Inferior parietal cortex (tissue), 1 donor: ENCODE measurements around the gene GPR160.
"Not testable (repeated sequence)": the region's sequence is repeated elsewhere in the genome, so short reads cannot be mapped to it uniquely, and the experiment has no call there.

Source experiments
- DNase-seq: peaks from one replicate; pipeline ENCODE4 v3.0.0-alpha.2; 2016; ENCODE audit errors: extremely low spot score

GPR160 gene

DNA sequence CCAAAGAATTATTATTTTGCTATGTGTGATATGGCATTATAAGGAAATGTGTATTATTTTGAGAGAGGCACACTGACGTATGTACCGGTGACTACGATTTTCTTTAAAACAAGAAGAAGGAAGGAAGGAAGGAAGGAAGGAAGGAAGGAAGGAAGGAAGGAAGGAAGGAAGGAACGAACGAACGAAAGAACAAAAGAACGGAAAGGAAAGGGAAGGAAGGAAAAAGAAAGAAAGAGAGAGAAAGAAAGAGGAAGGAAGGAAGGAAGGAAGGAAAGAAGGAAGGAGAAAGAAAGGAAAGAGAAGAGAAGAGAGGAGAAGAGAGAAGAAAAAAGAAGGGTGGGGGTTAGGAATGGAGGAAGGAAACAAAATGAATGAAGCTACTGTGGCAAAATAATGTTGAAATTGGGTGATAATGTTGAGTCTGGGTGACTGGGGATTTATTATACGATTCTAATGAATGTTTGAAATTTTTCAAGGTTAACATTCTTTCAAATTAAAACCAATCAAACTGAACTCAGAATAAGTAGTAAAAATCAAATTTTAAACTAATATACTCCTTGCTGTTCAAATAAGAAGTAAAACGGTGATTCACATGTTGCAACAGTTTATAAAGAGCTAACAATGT lies 73.5 kb downstream of the GPR160 start:
- no peak for DNase-seq

DNA sequence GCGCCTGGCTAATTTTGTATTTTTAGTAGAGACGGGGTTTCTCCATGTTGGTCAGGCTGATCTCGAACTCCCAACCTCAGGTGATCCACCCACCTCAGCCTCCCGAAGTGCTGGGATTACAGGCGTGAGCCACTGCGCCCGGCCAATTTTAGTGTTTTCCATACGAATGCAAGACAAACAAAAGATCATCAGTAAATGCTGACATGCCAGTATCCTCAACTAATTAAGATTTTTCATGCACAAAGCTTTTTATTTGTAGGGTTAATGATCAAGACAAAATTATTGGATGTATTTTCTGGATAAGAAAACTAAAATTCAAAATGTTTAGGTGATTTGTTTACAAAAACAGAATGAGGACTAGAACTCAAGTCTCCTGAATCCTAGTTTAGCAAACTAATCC lies 76.4 kb downstream of the GPR160 start:
- not testable (repeated sequence) for DNase-seq

DNA sequence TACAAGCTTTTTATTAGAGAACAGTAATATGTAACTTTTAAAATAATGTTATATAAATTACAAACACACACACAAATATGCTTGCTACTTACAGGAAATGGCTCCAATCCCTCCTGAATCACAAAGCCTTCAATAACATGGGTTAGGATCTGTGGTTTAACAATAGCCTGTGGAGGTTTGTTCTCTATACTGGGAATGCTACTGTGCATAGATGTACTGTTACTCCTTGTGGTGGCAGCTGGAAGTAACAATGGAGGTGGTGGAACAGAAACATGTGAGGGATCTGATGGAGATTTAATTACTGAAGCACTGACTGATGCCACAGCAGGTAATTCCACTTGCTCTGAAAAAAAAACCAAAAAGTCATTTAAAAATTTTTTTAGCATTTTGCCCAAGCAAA lies 79.3 kb downstream of the GPR160 start:
- no peak for DNase-seq

DNA sequence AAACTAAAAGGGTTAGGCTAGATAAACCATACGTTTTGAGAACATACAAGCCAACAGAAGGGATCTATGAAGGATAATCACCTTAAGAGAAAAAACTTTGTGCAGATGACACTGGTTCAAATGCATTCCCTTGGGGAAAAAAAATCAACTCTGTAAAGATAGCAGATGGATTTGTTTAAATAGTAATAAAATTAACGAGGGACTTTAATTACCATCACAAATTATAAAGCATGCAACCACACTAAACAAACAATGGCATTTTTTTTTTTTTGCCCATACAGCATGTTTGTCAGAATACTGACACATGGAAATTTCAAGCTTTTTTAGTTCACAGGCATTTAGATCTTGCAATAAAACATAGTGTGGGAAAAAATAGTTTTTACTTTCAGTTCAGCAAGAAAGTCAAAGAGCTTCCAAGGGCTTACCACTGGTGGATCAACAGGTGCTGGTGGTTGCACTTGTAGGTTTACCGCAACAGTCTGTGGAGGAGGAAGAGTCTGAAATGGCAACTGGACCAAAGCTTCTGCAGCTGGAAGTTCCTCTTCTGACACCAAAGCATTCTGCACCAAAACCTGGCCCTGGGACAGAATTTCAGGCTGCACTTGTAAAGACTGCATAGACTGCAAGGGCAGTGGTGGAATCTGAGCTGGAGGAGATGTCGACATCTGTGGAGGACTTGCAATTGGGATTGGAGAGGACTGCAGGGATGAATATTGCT lies 90.6 kb downstream of the GPR160 start:
- no peak for DNase-seq

DNA sequence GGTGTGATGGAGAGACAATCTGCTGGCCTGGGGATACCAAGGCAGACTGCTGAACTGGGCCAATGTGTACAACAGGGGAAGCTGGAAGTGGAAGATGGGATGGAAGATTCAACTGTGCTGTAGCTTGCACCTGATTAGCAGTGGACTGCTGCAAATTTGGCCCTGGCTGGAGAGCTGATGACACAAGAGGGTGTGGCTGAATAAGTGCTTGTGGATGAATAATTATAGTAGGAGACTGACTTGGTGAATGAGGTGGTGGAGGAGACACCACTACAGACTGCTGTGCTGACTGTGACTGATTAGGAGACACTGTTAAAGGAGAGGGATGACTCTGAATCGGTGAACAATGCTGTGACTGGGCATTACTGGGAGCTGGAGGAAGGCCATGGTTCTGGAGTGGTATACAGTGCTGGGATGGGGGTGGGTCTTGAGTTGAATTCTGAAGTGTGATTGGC lies 91.2 kb downstream of the GPR160 start:
- no peak for DNase-seq

DNA sequence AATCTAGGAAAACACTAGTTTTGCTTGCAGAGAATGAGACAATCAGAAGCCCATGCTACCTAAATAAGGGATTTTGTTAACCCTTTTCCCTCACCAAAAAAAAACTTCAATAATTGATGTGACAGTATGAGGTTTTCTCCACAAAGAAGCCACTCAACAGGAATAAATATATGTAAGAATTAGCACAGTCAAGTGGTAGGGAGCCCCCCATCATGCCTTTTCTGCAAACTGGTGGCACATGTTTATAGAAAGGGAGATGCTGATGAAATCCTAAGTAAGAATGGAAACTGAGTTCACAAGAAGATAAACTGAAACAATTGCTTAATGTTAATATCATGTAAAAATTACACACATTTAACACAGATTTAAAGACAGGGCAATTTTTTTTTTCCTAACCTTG lies 92.7 kb downstream of the GPR160 start:
- DNase-seq = no peak

DNA sequence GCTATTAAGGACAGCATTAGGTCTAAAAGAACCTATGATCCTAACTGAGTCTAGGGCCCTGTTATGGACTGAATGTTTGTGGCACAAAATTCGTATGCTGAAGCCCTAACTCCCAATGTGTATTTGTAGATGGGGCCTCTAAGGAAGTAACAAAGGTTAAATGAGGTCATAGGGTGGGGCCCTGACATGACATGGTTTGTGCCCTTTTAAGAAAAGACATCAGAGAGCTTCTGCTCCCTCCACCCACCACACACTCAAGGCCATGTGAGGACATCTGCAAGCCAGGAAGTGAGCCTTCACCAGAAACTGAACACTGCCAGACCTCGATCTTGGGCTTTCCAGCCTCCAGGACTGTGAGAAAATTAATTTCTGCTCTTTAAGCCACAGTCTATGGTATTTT lies 94.5 kb downstream of the GPR160 start:
- no peak for DNase-seq
